ENCODE measurements around the gene POLE2.

DNA sequence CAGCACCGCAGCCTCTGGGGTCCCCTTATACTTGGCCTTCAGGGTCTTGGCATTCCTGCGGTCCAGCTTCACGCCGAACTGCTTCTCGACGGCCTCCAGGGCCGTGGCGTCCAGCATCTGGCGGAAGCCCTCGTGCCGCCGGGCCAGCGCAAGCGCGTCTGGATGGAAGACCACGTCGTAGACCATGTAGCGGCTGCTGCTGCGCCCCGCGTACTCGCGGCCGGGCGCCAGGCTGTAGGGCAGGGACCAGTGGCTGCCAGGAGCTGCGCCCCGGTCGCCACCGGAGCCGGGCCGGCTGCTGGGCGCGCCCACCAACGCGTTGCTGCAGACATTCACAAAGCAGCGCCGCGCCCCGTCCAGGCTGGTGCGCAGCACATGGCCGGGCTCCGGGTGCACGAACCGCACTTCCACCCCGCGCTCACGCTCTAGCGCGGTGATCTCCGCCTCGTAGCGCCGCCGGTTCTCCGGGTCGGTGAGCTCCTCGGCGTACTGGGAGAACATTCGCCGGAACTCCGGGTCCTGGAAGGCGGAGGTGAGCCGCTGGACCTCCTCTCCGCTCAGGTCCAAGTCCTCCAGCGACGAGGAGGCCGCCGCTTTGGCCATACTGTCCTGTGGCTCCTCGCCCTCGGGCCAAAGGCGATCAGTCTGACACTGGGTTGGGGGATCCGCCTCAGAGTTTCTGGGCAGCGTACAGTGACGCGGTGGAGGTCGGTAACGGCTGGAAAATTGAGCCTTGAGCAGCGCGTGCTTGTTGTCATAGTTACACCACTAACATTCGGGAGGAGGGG lies 53.3 kb downstream of the POLE2 start, which contains the start of gene DNAAF2:
- TF ChIP-seq EZH2phosphoT487 (IDR thresholded peaks at IDR 0.05; ENCODE audit: borderline replicate concordance, low read length): no peak
- TF ChIP-seq, protein P1, sequence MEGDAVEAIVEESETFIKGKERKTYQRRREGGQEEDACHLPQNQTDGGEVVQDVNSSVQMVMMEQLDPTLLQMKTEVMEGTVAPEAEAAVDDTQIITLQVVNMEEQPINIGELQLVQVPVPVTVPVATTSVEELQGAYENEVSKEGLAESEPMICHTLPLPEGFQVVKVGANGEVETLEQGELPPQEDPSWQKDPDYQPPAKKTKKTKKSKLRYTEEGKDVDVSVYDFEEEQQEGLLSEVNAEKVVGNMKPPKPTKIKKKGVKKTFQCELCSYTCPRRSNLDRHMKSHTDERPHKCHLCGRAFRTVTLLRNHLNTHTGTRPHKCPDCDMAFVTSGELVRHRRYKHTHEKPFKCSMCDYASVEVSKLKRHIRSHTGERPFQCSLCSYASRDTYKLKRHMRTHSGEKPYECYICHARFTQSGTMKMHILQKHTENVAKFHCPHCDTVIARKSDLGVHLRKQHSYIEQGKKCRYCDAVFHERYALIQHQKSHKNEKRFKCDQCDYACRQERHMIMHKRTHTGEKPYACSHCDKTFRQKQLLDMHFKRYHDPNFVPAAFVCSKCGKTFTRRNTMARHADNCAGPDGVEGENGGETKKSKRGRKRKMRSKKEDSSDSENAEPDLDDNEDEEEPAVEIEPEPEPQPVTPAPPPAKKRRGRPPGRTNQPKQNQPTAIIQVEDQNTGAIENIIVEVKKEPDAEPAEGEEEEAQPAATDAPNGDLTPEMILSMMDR (IDR thresholded peaks at IDR 0.05; ENCODE audit: low read depth, low read length, poor library complexity, severe bottlenecking): no peak
